Endothelial cell of umbilical vein (primary cell): ENCODE data around the gene ZBTB20. TPM values are rescaled to one million over a fixed set of nuclear protein-coding genes. Genes with fewer than 3 reads are reported as not detected.

ENCODE experiments used
- BruUV-seq: library from RNA; stranded (reverse); fragments of 400-500 nt; replicated peaks from 2 replicates; lab custom pipeline; 2021; lab: Mats Ljungman, UMichigan
- CTCF ChIA-PET: fragments of 300-600, 350-600 bp; sonication (Branson Sonifier 250); formaldehyde crosslinking; loops from one replicate; lab custom pipeline; 2021; ENCODE audit warnings: antibody characterized with exemption, inconsistent platforms; lab: Charles Lee
- POLR2A ChIA-PET: fragments of 300-600, 350-600 bp; sonication (Branson Sonifier 250); formaldehyde crosslinking; loops from one replicate; lab custom pipeline; 2021; ENCODE audit warnings: antibody characterized with exemption, inconsistent platforms; lab: Charles Lee
- DNase-seq: peaks from one replicate; pipeline ENCODE4 v3.0.0-alpha.2; 2011; ENCODE audit warnings: low read depth, low spot score
- FAIRE-seq: peaks from 2 replicates; lab custom pipeline; 2011; peaks lifted over from hg19 to GRCh38; lab: Jason Lieb, UNC
- H2AFZ ChIP-seq: 2 replicates; pipeline ENCODE4 v1.6.0; 2012; ENCODE audit warnings: low read depth, low read length, control low read depth, inconsistent platforms
- H3K27ac ChIP-seq: 2 replicates; pipeline ENCODE4 v1.5.1; 2011; ENCODE audit warnings: low read depth, mild to moderate bottlenecking, control low read depth, low read length, moderate library complexity; ENCODE audit not compliant: insufficient read depth
- H3K27me3 ChIP-seq, 2 experiments: 2 replicates each; pipeline versions ENCODE4 v1.6.0 to v1.6.1; 2011; ENCODE audit warnings: low read length in 2 of 2, mixed read lengths in 1 of 2; ENCODE audit not compliant: control insufficient read depth in 2 of 2, insufficient read depth in 2 of 2
- H3K36me3 ChIP-seq, 2 experiments: 2 replicates in 1 of 2; 3 replicates in 1 of 2; pipeline ENCODE4 v1.5.1; 2011; ENCODE audit warnings: low read length in 2 of 2, mild to moderate bottlenecking in 1 of 2, moderate library complexity in 1 of 2; ENCODE audit not compliant: control insufficient read depth in 2 of 2, insufficient read depth in 2 of 2; ENCODE audit errors: extremely low read depth in 1 of 2
- H3K4me1 ChIP-seq: 3 replicates; pipeline ENCODE4 v1.5.1; 2011; ENCODE audit warnings: mild to moderate bottlenecking, low read length; ENCODE audit not compliant: control insufficient read depth, insufficient read depth; ENCODE audit errors: extremely low read depth
- H3K4me2 ChIP-seq: 2 replicates; pipeline ENCODE4 v1.6.1; 2011; ENCODE audit warnings: low read length, control low read depth, mixed read lengths; ENCODE audit not compliant: insufficient read depth
- H3K4me3 ChIP-seq, 3 experiments: fragments of 200-600 bp in 1 of 3; sonication (generic), shearing (Covaris generic) in 1 of 3; replicated peaks in 1 of 3; 2 replicates each; pipeline ENCODE4 v1.5.1; 2011 to 2016; ENCODE audit warnings: control low read depth in 3 of 3, low read length in 3 of 3, mild to moderate bottlenecking in 2 of 3, inconsistent platforms in 1 of 3, low read depth in 1 of 3, moderate library complexity in 1 of 3; ENCODE audit not compliant: insufficient read depth in 1 of 3
- H3K79me2 ChIP-seq: 2 replicates; pipeline ENCODE4 v1.6.0; 2012; ENCODE audit warnings: low read length, inconsistent platforms; ENCODE audit not compliant: control insufficient read depth, insufficient read depth
- H3K9ac ChIP-seq: replicated peaks from 2 replicates; pipeline ENCODE3; 2011; ENCODE audit warnings: low read length, control low read depth; ENCODE audit not compliant: insufficient read depth; ENCODE audit errors: extremely low read depth
- H3K9me1 ChIP-seq: replicated peaks from 3 replicates; pipeline ENCODE4 v1.6.0; 2011; ENCODE audit warnings: mild to moderate bottlenecking, low read length; ENCODE audit not compliant: control insufficient read depth, insufficient read depth; ENCODE audit errors: extremely low read depth
- H3K9me3 ChIP-seq: replicated peaks from 2 replicates; pipeline ENCODE4 v1.5.1; 2012; ENCODE audit warnings: low read length, inconsistent platforms; ENCODE audit not compliant: control insufficient read depth, insufficient read depth
- H4K20me1 ChIP-seq: replicated peaks from 2 replicates; pipeline ENCODE3; 2011; ENCODE audit warnings: mild to moderate bottlenecking, low read length; ENCODE audit not compliant: control insufficient read depth, insufficient read depth; ENCODE audit errors: extremely low read depth
- CTCF ChIP-seq, 2 donors: IDR thresholded peaks; 1 replicate in 1 of 2; 2 replicates in 1 of 2; pipeline ENCODE4 v1.5.1; 2011; ENCODE audit warnings: low read length in 2 of 2, mild to moderate bottlenecking in 2 of 2, moderate library complexity in 2 of 2, control low read depth in 1 of 2, inconsistent platforms in 1 of 2, low read depth in 1 of 2; ENCODE audit not compliant: insufficient read depth in 1 of 2; ENCODE audit errors: extremely low read depth in 1 of 2
- EZH2 ChIP-seq: IDR thresholded peaks from 2 replicates; pipeline ENCODE4 v1.6.1; 2012; ENCODE audit warnings: borderline replicate concordance, low read depth, mild to moderate bottlenecking, moderate library complexity, low read length, inconsistent platforms; ENCODE audit not compliant: severe bottlenecking
- FOS ChIP-seq: IDR thresholded peaks from 2 replicates; pipeline ENCODE4 v1.6.1; 2011; ENCODE audit warnings: mild to moderate bottlenecking, low read length, moderate library complexity, borderline replicate concordance; ENCODE audit not compliant: insufficient read depth
- GATA2 ChIP-seq: IDR thresholded peaks from 2 replicates; pipeline ENCODE4 v1.7.0; 2011; ENCODE audit warnings: low read depth, mild to moderate bottlenecking, moderate library complexity, mixed read lengths, low read length; ENCODE audit not compliant: insufficient read length, insufficient read depth
- JUN ChIP-seq: IDR thresholded peaks from 2 replicates; pipeline ENCODE4 v1.6.1; 2011; ENCODE audit warnings: borderline replicate concordance, low read depth; ENCODE audit not compliant: insufficient read length, insufficient read depth
- MAX ChIP-seq: IDR thresholded peaks from 2 replicates; pipeline ENCODE4 v1.6.1; 2011; ENCODE audit not compliant: insufficient read depth, insufficient read length
- MYC ChIP-seq: IDR thresholded peaks from one replicate; pipeline ENCODE4 v1.6.1; 2011; ENCODE audit warnings: mild to moderate bottlenecking, low read depth, low read length
- POLR2A ChIP-seq: IDR thresholded peaks from 2 replicates; pipeline ENCODE4 v1.6.1; 2012; ENCODE audit warnings: low read depth, mild to moderate bottlenecking, control low read depth, low read length
- POLR2AphosphoS5 ChIP-seq: IDR thresholded peaks from 2 replicates; pipeline ENCODE4 v1.6.1; 2012; ENCODE audit warnings: low read depth, mild to moderate bottlenecking, control low read depth, low read length, moderate library complexity; ENCODE audit not compliant: insufficient read depth
- dilution Hi-C: fragments of 300-500 bp; cut with MboI; formaldehyde crosslinking; loops from one replicate; pipeline ENCODE4 v1.15.0; 2019; ENCODE audit warnings: low sequenced_read_pairs; ENCODE audit not compliant: extremely low pct_ligation_motif_present
- intact Hi-C: fragments of 100-400 bp; cut with micrococcal nuclease; formaldehyde crosslinking; loops from one replicate; pipeline ENCODE4 v1.10.0; 2022
- polyA plus RNA-seq, 4 experiments: library from polyadenylated mRNA; depleted of rRNA in 3 of 4; stranded (reverse) in 3 of 4; unstranded in 1 of 4; fragments of >200 nt; gene quantifications; 2 replicates each; pipeline versions ENCODE4 v1.2.1 to v1.2.3, GENCODE V29; 2011 to 2012; ENCODE audit warnings: missing spikeins in 1 of 4
- total RNA-seq: library from RNA; stranded (reverse); gene quantifications from 2 replicates; pipeline ENCODE4 v1.2.3, GENCODE V29; 2021

The ZBTB20 gene
- total and polyA plus RNA-seq, 2 donors (not counting 3 experiments of a cell fraction or from before 2014, with no cell fraction given) = 2.1 to 20.5 TPM

GRCh38 chr3:114469070-114469469 is 678.0 kb downstream of the ZBTB20 start:
- Histone ChIP-seq H3K27ac (no peak overlapping the region), H3K9me1 (no peaks in the 10 kb centered on the region), H3K9ac (no peak overlapping the region), H3K4me3 (no peak overlapping the region), H3K27me3 (no peaks in the 10 kb centered on the region), H3K4me1 (no peaks in the 10 kb centered on the region), H3K79me2 (no peaks in the 10 kb centered on the region), H2AFZ (no peak overlapping the region), H4K20me1 (no peaks in the 10 kb centered on the region), H3K4me2 (no peak overlapping the region), H3K9me3 (no peaks in the 10 kb centered on the region), H3K36me3 (no peaks in the 10 kb centered on the region)
- intact Hi-C loops (no loop called here), dilution Hi-C loops (no loop called here)
- no peak for TF ChIP-seq FOS
- no peak for TF ChIP-seq POLR2A
- TF ChIP-seq MAX = no peak
- no peak for TF ChIP-seq MYC
- no peak for TF ChIP-seq GATA2
- TF ChIP-seq JUN = no peak
- no peak for TF ChIP-seq EZH2
- no peak for TF ChIP-seq POLR2AphosphoS5
- no peak for TF ChIP-seq CTCF (IDR thresholded peaks at IDR 0.05; ENCODE audit: extremely low read depth in 1 of 2, insufficient read depth in 1 of 2, low read depth in 1 of 2, low read length in 2 of 2)
- ChIA-PET CTCF (interaction anchor here (0.6 to 2.0 kb wide), 2 partner anchors 11 to 16 kb away, joined by 3 to 6 read pairs; no protein-coding TSS in a partner anchor), POLR2A (no interaction called here)
- FAIRE-seq (no peak), DNase-seq (no peak)
- BruUV-seq = no TSS peak
